Mesothelial cell of epicardium (in vitro differentiated cells): ENCODE results near the gene OR52K1. TPM values are rescaled to one million over a fixed set of nuclear protein-coding genes. Genes with fewer than 3 reads are reported as not detected.
"Not testable (repeated sequence)": the region's sequence is repeated elsewhere in the genome, so short reads cannot be mapped to it uniquely, and the experiment has no call there.

Experiments
- DNase-seq, 2 experiments: peaks; one replicate each; pipeline ENCODE4 v3.0.0; 2021; ENCODE audit warnings: low spot score in 2 of 2; ENCODE audit not compliant: unreplicated experiment in 2 of 2
- H3K27ac Mint-ChIP-seq: 2 replicates; pipeline ENCODE4 v1.8.0; 2021; ENCODE audit warnings: mixed read lengths
- H3K27me3 Mint-ChIP-seq: 2 replicates; pipeline ENCODE4 v1.8.0; 2021; ENCODE audit warnings: low read depth, mixed read lengths
- H3K36me3 Mint-ChIP-seq: 2 replicates; pipeline ENCODE4 v1.8.0; 2021; ENCODE audit warnings: mixed read lengths
- H3K4me1 Mint-ChIP-seq: 2 replicates; pipeline ENCODE4 v1.8.0; 2021; ENCODE audit warnings: mixed read lengths
- H3K4me3 Mint-ChIP-seq: 2 replicates; pipeline ENCODE4 v1.8.0; 2021; ENCODE audit warnings: mild to moderate bottlenecking, moderate library complexity, mixed read lengths
- H3K9me3 Mint-ChIP-seq: 2 replicates; pipeline ENCODE4 v1.8.0; 2021; ENCODE audit warnings: mixed read lengths
- total RNA-seq: library from RNA; stranded (reverse); gene quantifications from 3 replicates; pipeline ENCODE4 v1.2.1, GENCODE V29; 2021
- TF ChIP-seq, protein P1 (sequence below): fragments of 200-600 bp; sonication (generic); IDR thresholded peaks from one replicate; pipeline ENCODE4 v1.5.0; 2021; ENCODE audit warnings: antibody characterized with exemption; ENCODE audit not compliant: unreplicated experiment

OR52K1 gene
- total RNA-seq, 1 donor from 2014 or later: not detected

- TF ChIP-seq, protein P1, sequence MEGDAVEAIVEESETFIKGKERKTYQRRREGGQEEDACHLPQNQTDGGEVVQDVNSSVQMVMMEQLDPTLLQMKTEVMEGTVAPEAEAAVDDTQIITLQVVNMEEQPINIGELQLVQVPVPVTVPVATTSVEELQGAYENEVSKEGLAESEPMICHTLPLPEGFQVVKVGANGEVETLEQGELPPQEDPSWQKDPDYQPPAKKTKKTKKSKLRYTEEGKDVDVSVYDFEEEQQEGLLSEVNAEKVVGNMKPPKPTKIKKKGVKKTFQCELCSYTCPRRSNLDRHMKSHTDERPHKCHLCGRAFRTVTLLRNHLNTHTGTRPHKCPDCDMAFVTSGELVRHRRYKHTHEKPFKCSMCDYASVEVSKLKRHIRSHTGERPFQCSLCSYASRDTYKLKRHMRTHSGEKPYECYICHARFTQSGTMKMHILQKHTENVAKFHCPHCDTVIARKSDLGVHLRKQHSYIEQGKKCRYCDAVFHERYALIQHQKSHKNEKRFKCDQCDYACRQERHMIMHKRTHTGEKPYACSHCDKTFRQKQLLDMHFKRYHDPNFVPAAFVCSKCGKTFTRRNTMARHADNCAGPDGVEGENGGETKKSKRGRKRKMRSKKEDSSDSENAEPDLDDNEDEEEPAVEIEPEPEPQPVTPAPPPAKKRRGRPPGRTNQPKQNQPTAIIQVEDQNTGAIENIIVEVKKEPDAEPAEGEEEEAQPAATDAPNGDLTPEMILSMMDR: no peak
- DNase-seq: no peak
- Mint-ChIP-seq H3K4me3 (no peak overlapping the region), H3K27ac (no peak overlapping the region), H3K4me1 (peaks cover 2% of the 10 kb centered on the region), H3K36me3 (no peaks in the 10 kb centered on the region), H3K9me3 (peaks cover 5% of the 10 kb centered on the region), H3K27me3 (no peaks in the 10 kb centered on the region)
Measured at GRCh38 chr11:4479644-4480043, 2.8 kb upstream of the OR52K1 start.

DNA sequence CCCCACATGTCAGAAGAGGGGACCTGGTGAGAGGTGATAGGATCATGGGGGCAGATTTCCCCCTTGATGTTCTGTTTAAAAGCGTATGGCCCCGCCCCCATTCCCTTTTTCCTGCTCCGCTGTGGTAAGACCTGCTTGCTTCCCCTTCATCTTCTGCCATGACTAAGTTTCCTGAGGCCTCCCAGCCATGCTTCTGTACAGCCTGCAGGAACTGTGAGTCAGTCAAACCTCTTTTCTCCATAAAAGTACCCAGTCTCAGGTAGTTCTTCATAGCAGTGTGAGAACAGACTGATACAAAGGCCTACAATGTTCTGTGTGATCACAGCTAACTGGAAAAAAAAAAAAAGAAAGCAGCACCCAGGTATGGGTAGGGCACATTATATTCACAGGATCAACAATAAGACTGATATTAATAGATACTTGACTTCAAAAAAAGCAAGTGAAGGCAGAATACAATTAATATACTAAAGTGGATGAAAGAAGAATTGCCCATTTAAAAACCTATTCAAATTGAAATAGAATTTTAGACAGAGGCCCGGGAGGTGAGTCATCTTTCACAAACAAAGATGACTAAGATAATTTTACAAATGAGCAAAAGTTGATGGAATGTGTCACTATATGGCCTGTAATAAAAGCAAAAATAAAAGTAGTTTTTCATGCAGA lies 1.7 kb upstream of the OR52K1 start:
- H3K27me3 Mint-ChIP-seq: no peaks in the 10 kb centered on the region
- no peak for DNase-seq
- H3K27ac Mint-ChIP-seq: no peak overlapping the region
- TF ChIP-seq, protein P1: no peak
- peaks cover 2% of the 10 kb centered on the region for H3K4me1 Mint-ChIP-seq
- no peaks in the 10 kb centered on the region for H3K36me3 Mint-ChIP-seq
- no peak overlapping the region for H3K4me3 Mint-ChIP-seq
- H3K9me3 Mint-ChIP-seq: no peaks in the 10 kb centered on the region

DNA sequence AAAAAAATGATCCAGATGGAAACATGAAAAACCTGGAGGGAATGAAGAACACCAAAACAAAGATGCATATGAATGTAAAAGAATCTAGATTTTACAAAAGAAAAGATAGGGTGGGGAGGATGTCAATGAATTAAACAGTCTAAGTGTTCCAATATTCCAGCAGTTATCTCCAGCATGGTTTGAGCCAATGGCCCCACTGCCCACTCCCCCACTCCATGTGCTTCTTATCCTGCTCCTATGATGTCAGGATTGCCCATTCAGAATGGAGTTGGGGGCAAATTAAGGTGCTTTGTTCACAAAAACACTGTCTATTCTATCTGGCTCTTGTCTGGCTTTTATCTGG lies 1.2 kb upstream of the OR52K1 start:
- Mint-ChIP-seq H3K36me3 (no peaks in the 10 kb centered on the region), H3K27ac (no peak overlapping the region), H3K4me1 (peaks cover 2% of the 10 kb centered on the region), H3K27me3 (no peaks in the 10 kb centered on the region), H3K9me3 (no peaks in the 10 kb centered on the region), H3K4me3 (no peak overlapping the region)
- TF ChIP-seq, protein P1: no peak
- no peak for DNase-seq

GRCh38 chr11:4484310-4484709 lies 1.9 kb downstream of the OR52K1 start:
- no peaks in the 10 kb centered on the region for H3K9me3 Mint-ChIP-seq
- DNase-seq: no peak
- H3K27me3 Mint-ChIP-seq: peaks cover 5% of the 10 kb centered on the region
- no peak overlapping the region for H3K4me3 Mint-ChIP-seq
- H3K36me3 Mint-ChIP-seq: no peaks in the 10 kb centered on the region
- peaks cover 2% of the 10 kb centered on the region for H3K4me1 Mint-ChIP-seq
- no peak overlapping the region for H3K27ac Mint-ChIP-seq
- TF ChIP-seq, protein P1: no peak

- DNase-seq, H3K36me3 Mint-ChIP-seq, H3K27me3 Mint-ChIP-seq, H3K9me3 Mint-ChIP-seq, H3K27ac Mint-ChIP-seq, H3K4me3 Mint-ChIP-seq: not testable (repeated sequence)
- peaks cover 15% of the 10 kb centered on the region for H3K4me1 Mint-ChIP-seq
Measured at GRCh38 chr11:4491405-4491804, 9.0 kb downstream of the OR52K1 start.

- H3K4me3 Mint-ChIP-seq: no peak overlapping the region
- no peaks in the 10 kb centered on the region for H3K36me3 Mint-ChIP-seq
- peaks cover 1% of the 10 kb centered on the region for H3K27me3 Mint-ChIP-seq
- TF ChIP-seq, protein P1: no peak
- peaks cover 21% of the 10 kb centered on the region for H3K4me1 Mint-ChIP-seq
- H3K27ac Mint-ChIP-seq: no peak overlapping the region
- no peak for DNase-seq
- H3K9me3 Mint-ChIP-seq: peaks cover 6% of the 10 kb centered on the region
Measured at GRCh38 chr11:4491878-4492606, 9.6 kb downstream of the OR52K1 start.
